KMS-11 (cell line): ENCODE measurements around the gene KRTAP10-3.

Experiments
- H2AFZ ChIP-seq: fragments of 200-600 bp; sonication (generic); 2 replicates; pipeline ENCODE4 v1.6.1; 2016; ENCODE audit warnings: antibody characterized with exemption, mixed run types, low read depth
- H3K27ac ChIP-seq: fragments of 200-600 bp; sonication (generic); 2 replicates; pipeline ENCODE4 v1.6.1; 2016; ENCODE audit warnings: mild to moderate bottlenecking, mixed run types
- H3K27me3 ChIP-seq: fragments of 200-600 bp; sonication (generic); 2 replicates; pipeline ENCODE4 v1.6.1; 2017; ENCODE audit warnings: mild to moderate bottlenecking, low read depth, mixed run types, moderate library complexity; ENCODE audit not compliant: insufficient read depth
- H3K36me3 ChIP-seq: fragments of 200-600 bp; sonication (generic); 2 replicates; pipeline ENCODE4 v1.6.1; 2017; ENCODE audit warnings: mild to moderate bottlenecking, mixed run types; ENCODE audit not compliant: insufficient read depth
- H3K4me1 ChIP-seq: fragments of 200-600 bp; sonication (generic); 2 replicates; pipeline ENCODE4 v1.6.1; 2016; ENCODE audit warnings: mild to moderate bottlenecking, low read depth, mixed run types; ENCODE audit not compliant: poor library complexity, severe bottlenecking
- H3K4me2 ChIP-seq: fragments of 200-600 bp; sonication (generic); 2 replicates; pipeline ENCODE4 v1.7.0; 2016; ENCODE audit warnings: mild to moderate bottlenecking, mixed run types
- H3K4me3 ChIP-seq: fragments of 200-600 bp; sonication (generic); IDR thresholded peaks from 2 replicates; pipeline ENCODE4 v1.6.1; 2017; ENCODE audit warnings: low read depth, low read length, mixed read lengths; ENCODE audit not compliant: insufficient read depth
- H3K79me2 ChIP-seq: fragments of 200-600 bp; sonication (generic); 2 replicates; pipeline ENCODE4 v1.6.1; 2016; ENCODE audit warnings: low read depth, mixed run types; ENCODE audit not compliant: insufficient read depth
- H3K9ac ChIP-seq: fragments of 200-600 bp; sonication (generic); 2 replicates; pipeline ENCODE4 v1.6.1; 2016; ENCODE audit warnings: mild to moderate bottlenecking, mixed run types
- H4K20me1 ChIP-seq: fragments of 200-600 bp; sonication (generic); 2 replicates; pipeline ENCODE4 v1.6.1; 2016; ENCODE audit warnings: mild to moderate bottlenecking, mixed run types; ENCODE audit not compliant: insufficient read depth
- CTCF ChIP-seq: fragments of 200-600 bp; sonication (generic); conservative IDR thresholded peaks from 2 replicates; pipeline ENCODE4 v1.6.1; 2017; ENCODE audit warnings: low read depth, mild to moderate bottlenecking, antibody characterized with exemption, low read length, moderate library complexity, mixed read lengths

KRTAP10-3 gene

GRCh38 chr21:44589586-44590305 is 31.2 kb upstream of the KRTAP10-3 start:
- TF ChIP-seq CTCF, result no peak
- Histone ChIP-seq H3K27me3 (peaks cover 36% of the 10 kb centered on the region; the same call in 1 of the 2 replicates), H3K4me2 (no peak overlapping the region)

DNA sequence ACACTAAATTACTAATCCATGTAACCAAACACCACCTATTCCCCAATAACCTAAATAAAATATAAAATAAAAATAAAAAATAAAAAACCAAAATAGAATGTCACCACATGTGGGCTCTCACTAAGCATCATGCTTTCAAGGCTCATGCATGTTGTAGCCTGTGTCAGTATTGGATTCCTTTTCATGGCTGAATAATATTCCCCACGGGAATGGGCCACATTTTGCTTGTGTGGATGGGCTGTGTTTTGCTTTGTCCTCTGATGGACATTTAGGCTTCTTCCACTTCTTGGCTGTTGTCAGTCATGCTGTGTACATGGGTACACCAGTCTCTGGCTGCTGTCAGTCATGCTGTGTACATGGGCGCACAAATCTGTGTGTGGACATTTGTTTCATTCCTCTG is 30.5 kb upstream of the KRTAP10-3 start:
- peaks cover 30% of the 10 kb centered on the region; the same call in 1 of the 2 replicates for H3K27me3 ChIP-seq
- H3K9ac ChIP-seq, result no peak overlapping the region
- no peaks in the 10 kb centered on the region for H3K36me3 ChIP-seq
- H3K4me2 ChIP-seq, result no peak overlapping the region
- no peak overlapping the region for H3K27ac ChIP-seq
- no peaks in the 10 kb centered on the region for H3K4me1 ChIP-seq
- H3K79me2 ChIP-seq, result no peaks in the 10 kb centered on the region
- H3K4me3 ChIP-seq, result no peak overlapping the region
- H4K20me1 ChIP-seq, result no peaks in the 10 kb centered on the region
- no peak overlapping the region for H2AFZ ChIP-seq
- TF ChIP-seq CTCF, result no peak

More at GRCh38 chr21:44589586-44590305, 31.2 kb upstream of the KRTAP10-3 start:
- Histone ChIP-seq H3K9ac (no peak overlapping the region), H2AFZ (no peak overlapping the region), H3K27ac (no peak overlapping the region), H3K4me3 (no peak overlapping the region), H3K4me1 (no peaks in the 10 kb centered on the region), H3K79me2 (no peaks in the 10 kb centered on the region), H3K36me3 (no peaks in the 10 kb centered on the region), H4K20me1 (no peaks in the 10 kb centered on the region)

GRCh38 chr21:44585892-44586291 is 27.3 kb upstream of the KRTAP10-3 start:
- H3K27ac ChIP-seq, result no peak overlapping the region
- TF ChIP-seq CTCF, result no peak
- H3K9ac ChIP-seq, result no peak overlapping the region
- H3K4me2 ChIP-seq, result no peak overlapping the region
- H3K79me2 ChIP-seq, result no peaks in the 10 kb centered on the region
- no peaks in the 10 kb centered on the region for H3K36me3 ChIP-seq
- no peak overlapping the region for H2AFZ ChIP-seq
- H4K20me1 ChIP-seq, result no peaks in the 10 kb centered on the region
- H3K4me1 ChIP-seq, result no peaks in the 10 kb centered on the region
- peaks cover 37% of the 10 kb centered on the region; the same call in 1 of the 2 replicates for H3K27me3 ChIP-seq
- no peak overlapping the region for H3K4me3 ChIP-seq

GRCh38 chr21:44583800-44584147 is 25.2 kb upstream of the KRTAP10-3 start:
- Histone ChIP-seq H3K4me2 (no peak overlapping the region), H4K20me1 (no peaks in the 10 kb centered on the region), H3K27me3 (peaks cover 36% of the 10 kb centered on the region; the same call in 1 of the 2 replicates), H3K4me3 (no peak overlapping the region), H3K27ac (no peak overlapping the region), H2AFZ (no peak overlapping the region), H3K9ac (no peak overlapping the region), H3K36me3 (no peaks in the 10 kb centered on the region), H3K79me2 (no peaks in the 10 kb centered on the region), H3K4me1 (no peaks in the 10 kb centered on the region)
- TF ChIP-seq CTCF, result no peak
